ENCODE data around the gene APBB2. TPM values are rescaled to one million over a fixed set of nuclear protein-coding genes. Genes with fewer than 3 reads are reported as not detected.

Gene APBB2
- total and polyA plus RNA-seq, 11 donors, result 8.6 to 39.1 (median 26.7) TPM

DNA sequence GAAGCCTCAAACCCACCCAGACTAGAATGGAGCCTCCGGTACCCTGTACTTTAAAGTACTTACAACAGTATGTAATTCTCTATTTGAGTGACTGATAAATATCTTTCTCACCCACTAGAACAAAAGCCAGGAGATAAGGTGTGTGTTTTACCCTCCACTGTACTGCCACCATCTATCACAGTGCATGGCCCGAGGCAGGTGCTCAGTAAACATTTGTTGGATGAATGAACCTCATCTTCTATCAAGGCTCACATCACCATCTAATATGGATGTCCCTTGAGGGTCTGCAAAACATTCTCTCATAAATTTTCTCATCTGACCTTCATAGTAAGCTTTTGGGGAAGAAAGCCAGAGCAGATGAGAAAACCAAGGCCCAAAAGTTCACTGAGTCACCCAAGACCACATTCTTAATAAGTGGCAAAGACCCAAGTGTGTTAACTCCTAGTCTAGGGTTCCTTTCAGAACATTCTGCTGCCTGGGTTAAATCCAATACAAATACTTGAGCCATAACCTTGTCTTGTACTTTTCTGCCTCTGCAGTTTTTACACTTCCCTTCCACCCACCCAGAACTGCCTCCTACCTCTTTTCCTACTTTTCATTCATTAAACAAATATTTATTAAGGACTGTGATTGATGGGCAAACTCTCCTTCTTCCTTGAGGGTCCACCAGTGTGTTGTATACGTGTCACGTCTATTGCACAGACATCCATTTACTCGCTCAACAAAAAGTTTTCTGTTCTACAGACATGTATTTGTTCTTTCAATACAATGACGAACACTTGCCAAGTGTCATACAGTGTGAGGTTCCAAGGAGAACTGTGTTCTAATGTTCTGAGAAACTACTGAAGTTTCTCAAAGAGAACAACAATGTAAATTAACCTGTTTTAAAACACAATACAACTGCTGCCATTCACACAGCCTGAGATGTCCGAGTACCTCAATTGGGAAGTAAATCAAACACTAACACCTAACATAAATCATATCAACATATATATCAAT is 35.7 kb downstream of the APBB2 start:
- DNase-seq (no peak), ATAC-seq (peak in 3 of 4 donors; percentile 77 to 90 (median 85))
- Histone ChIP-seq H3K4me1 (peaks cover 0 to 49% (median 40%) of the 10 kb centered on the region in 12 donors), H3K27ac (peak overlapping the region in 3 of 12 donors; percentile 1 to 38 (median 6)), H3K36me3 (no peaks in the 10 kb centered on the region), H3K9me3 (no peaks in the 10 kb centered on the region), H3K4me3 (no peak overlapping the region), H3K27me3 (no peaks in the 10 kb centered on the region)
- intact Hi-C loops (cut with DNase I), result no loop called here
- WGBS, 4 donors, result 52 to 84% (median 66%) methylated on average over 7 of the region's 7 CpGs
- TF ChIP-seq POLR2A (IDR thresholded peaks at IDR 0.05), result no peak
- TF ChIP-seq, protein P1, sequence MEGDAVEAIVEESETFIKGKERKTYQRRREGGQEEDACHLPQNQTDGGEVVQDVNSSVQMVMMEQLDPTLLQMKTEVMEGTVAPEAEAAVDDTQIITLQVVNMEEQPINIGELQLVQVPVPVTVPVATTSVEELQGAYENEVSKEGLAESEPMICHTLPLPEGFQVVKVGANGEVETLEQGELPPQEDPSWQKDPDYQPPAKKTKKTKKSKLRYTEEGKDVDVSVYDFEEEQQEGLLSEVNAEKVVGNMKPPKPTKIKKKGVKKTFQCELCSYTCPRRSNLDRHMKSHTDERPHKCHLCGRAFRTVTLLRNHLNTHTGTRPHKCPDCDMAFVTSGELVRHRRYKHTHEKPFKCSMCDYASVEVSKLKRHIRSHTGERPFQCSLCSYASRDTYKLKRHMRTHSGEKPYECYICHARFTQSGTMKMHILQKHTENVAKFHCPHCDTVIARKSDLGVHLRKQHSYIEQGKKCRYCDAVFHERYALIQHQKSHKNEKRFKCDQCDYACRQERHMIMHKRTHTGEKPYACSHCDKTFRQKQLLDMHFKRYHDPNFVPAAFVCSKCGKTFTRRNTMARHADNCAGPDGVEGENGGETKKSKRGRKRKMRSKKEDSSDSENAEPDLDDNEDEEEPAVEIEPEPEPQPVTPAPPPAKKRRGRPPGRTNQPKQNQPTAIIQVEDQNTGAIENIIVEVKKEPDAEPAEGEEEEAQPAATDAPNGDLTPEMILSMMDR (IDR thresholded peaks at IDR 0.05), result no peak

DNA sequence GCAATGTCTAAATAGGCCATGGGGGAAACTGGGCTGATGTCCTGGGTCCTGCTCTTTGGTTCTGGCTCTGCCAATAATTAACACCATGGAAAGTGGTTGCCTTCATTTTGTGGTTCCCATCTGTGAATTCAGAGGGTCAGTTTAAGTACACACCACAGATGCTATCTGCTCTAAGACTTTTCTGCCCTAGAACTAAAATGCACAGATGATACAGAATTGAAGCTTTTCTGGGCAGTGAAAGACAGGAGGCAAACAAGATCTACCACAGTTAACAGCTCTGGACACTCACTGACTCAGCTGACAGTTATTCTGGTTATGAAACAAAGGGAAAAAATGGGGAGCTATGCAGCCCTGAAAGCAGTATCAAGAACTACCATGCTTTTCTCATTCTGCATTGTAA is 37.3 kb downstream of the APBB2 start:
- Histone ChIP-seq H3K4me3 (no peak overlapping the region), H3K36me3 (no peaks in the 10 kb centered on the region), H3K27ac (peak overlapping the region in 5 of 12 donors; percentile 2 to 53 (median 21)), H3K9me3 (no peaks in the 10 kb centered on the region), H3K27me3 (no peaks in the 10 kb centered on the region), H3K4me1 (peaks cover 0 to 49% (median 43%) of the 10 kb centered on the region in 12 donors)
- ATAC-seq (peak in 3 of 4 donors; percentile 25 to 37 (median 37)), DNase-seq (no peak)
- intact Hi-C loops (cut with DNase I), result no loop called here
- TF ChIP-seq POLR2A (IDR thresholded peaks at IDR 0.05), result no peak
- TF ChIP-seq, protein P1 (IDR thresholded peaks at IDR 0.05), result no peak

- Histone ChIP-seq H3K27me3 (no peaks in the 10 kb centered on the region), H3K36me3 (no peaks in the 10 kb centered on the region), H3K27ac (peak overlapping the region in 8 of 12 donors; percentile 10 to 57 (median 26)), H3K4me1 (peaks cover 0 to 49% (median 43%) of the 10 kb centered on the region in 12 donors), H3K4me3 (no peak overlapping the region), H3K9me3 (no peaks in the 10 kb centered on the region)
- ATAC-seq (peak in 1 of 4 donors; percentile 45), DNase-seq (no peak)
- 68 to 87% (median 71%) methylated on average over 1 of the region's 1 CpG for WGBS, 4 donors
- no peak for TF ChIP-seq POLR2A (IDR thresholded peaks at IDR 0.05)
- TF ChIP-seq, protein P1 (IDR thresholded peaks at IDR 0.05), result no peak
- intact Hi-C loops (cut with DNase I), result no loop called here
Observed at GRCh38 chr4:41176340-41176739, 38.0 kb downstream of the APBB2 start.

DNA sequence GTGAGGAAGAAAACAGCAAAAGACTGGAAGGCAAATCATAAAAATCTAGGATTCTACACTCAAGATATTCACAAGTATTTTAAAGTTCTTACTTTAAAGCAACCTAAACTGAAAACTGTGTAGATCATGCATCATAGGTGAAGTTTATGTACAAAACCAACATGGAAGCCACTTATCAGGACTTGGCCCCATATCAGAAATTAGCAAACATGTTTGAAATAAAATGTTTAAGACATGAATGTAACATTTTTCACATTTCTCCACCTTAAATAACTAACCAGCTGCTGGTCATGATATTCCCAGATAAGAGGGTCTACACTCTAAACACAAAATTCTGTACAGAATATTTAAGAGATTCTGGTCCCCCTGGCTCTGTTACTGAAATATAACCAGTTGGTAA is 38.5 kb downstream of the APBB2 start:
- Histone ChIP-seq H3K4me3 (no peak overlapping the region), H3K27ac (peak overlapping the region in 7 of 12 donors; percentile 10 to 57 (median 21)), H3K9me3 (no peaks in the 10 kb centered on the region), H3K36me3 (no peaks in the 10 kb centered on the region), H3K27me3 (no peaks in the 10 kb centered on the region), H3K4me1 (peaks cover 0 to 49% (median 43%) of the 10 kb centered on the region in 12 donors)
- intact Hi-C loops (cut with DNase I), result no loop called here
- DNase-seq, result no peak
- TF ChIP-seq POLR2A (IDR thresholded peaks at IDR 0.05), result no peak
- TF ChIP-seq, protein P1 (IDR thresholded peaks at IDR 0.05), result no peak
- ATAC-seq, result no peak

Measured in heart left ventricle (tissue), 16 donors.